Right atrium auricular region (tissue), 2 donors: Measurements from ENCODE around the gene DNM3. TPM values are rescaled to one million over a fixed set of nuclear protein-coding genes. Genes with fewer than 3 reads are reported as not detected.

Source experiments
- DNase-seq: peaks from one replicate; pipeline ENCODE4 v3.0.0-alpha.2; 2019; ENCODE audit warnings: low spot score
- H3K27ac ChIP-seq, 2 donors: fragments of 200-600 bp; sonication (generic); 1 replicate in 1 of 2; 2 replicates in 1 of 2; pipeline ENCODE4 v1.5.1; 2016 to 2019
- H3K27me3 ChIP-seq, 2 donors: fragments of 200-600 bp; sonication (generic); one replicate each; pipeline versions ENCODE4 v1.5.1 to v1.6.0; 2017 to 2019
- H3K36me3 ChIP-seq: fragments of 200-600 bp; sonication (generic); one replicate; pipeline ENCODE4 v1.5.1; 2016
- H3K4me1 ChIP-seq, 2 donors: fragments of 200-600 bp; sonication (generic); one replicate each; pipeline versions ENCODE4 v1.5.1 to v1.6.0; 2017 to 2019
- H3K4me3 ChIP-seq, 2 donors: fragments of 200-600 bp; sonication (generic); 1 replicate in 1 of 2; 2 replicates in 1 of 2; pipeline ENCODE4 v1.5.1; 2017 to 2019; ENCODE audit warnings: mild to moderate bottlenecking in 1 of 2, moderate library complexity in 1 of 2
- H3K9me3 ChIP-seq, 2 donors: fragments of 200-600 bp; sonication (generic); one replicate each; pipeline ENCODE4 v1.5.1; 2019
- CTCF ChIP-seq, 2 donors: fragments of 200-600 bp; sonication (generic); IDR thresholded peaks; one replicate each; pipeline ENCODE4 v1.5.1; 2019; ENCODE audit warnings: antibody characterized with exemption in 2 of 2
- total RNA-seq, 2 donors: library from RNA; depleted of rRNA; stranded (reverse); fragments of >200 nt; gene quantifications; one replicate each; pipeline ENCODE4 v1.1.0, GENCODE V29; 2016

Gene DNM3
- total RNA-seq, 2 donors from 2014 or later = 1.0 to 1.6 TPM

GRCh38 chr1:172121081-172121717, 279.9 kb downstream of the DNM3 start:
- no peak for TF ChIP-seq CTCF (IDR thresholded peaks at IDR 0.05)
- DNase-seq = no peak

GRCh38 chr1:172122381-172122780, 281.1 kb downstream of the DNM3 start:
- Histone ChIP-seq H3K9me3 (no peaks in the 10 kb centered on the region), H3K27me3 (no peaks in the 10 kb centered on the region), H3K4me3 (no peak overlapping the region), H3K4me1 (no peaks in the 10 kb centered on the region), H3K36me3 (no peaks in the 10 kb centered on the region), H3K27ac (no peak overlapping the region)
- no peak for DNase-seq
- no peak for TF ChIP-seq CTCF (IDR thresholded peaks at IDR 0.05)

More at GRCh38 chr1:172121081-172121717, 279.9 kb downstream of the DNM3 start:
- H3K27me3 ChIP-seq = no peaks in the 10 kb centered on the region
- H3K9me3 ChIP-seq = no peaks in the 10 kb centered on the region
- H3K36me3 ChIP-seq = no peaks in the 10 kb centered on the region
- H3K4me3 ChIP-seq = no peak overlapping the region
- no peak overlapping the region for H3K27ac ChIP-seq
- no peaks in the 10 kb centered on the region for H3K4me1 ChIP-seq

GRCh38 chr1:172125250-172125649, 284.0 kb downstream of the DNM3 start:
- Histone ChIP-seq H3K27me3 (no peaks in the 10 kb centered on the region), H3K4me1 (no peaks in the 10 kb centered on the region), H3K9me3 (no peaks in the 10 kb centered on the region), H3K36me3 (no peaks in the 10 kb centered on the region), H3K27ac (no peak overlapping the region), H3K4me3 (no peak overlapping the region)
- DNase-seq = no peak
- no peak for TF ChIP-seq CTCF (IDR thresholded peaks at IDR 0.05)

GRCh38 chr1:172125812-172126430, 284.6 kb downstream of the DNM3 start:
- DNase-seq = no peak
- Histone ChIP-seq H3K27me3 (no peaks in the 10 kb centered on the region), H3K36me3 (no peaks in the 10 kb centered on the region), H3K4me1 (no peaks in the 10 kb centered on the region), H3K4me3 (no peak overlapping the region), H3K27ac (no peak overlapping the region), H3K9me3 (no peaks in the 10 kb centered on the region)
- no peak for TF ChIP-seq CTCF (IDR thresholded peaks at IDR 0.05)

GRCh38 chr1:172132836-172133235, 291.5 kb downstream of the DNM3 start:
- DNase-seq = no peak
- Histone ChIP-seq H3K36me3 (no peaks in the 10 kb centered on the region), H3K9me3 (no peaks in the 10 kb centered on the region), H3K4me3 (no peak overlapping the region), H3K27me3 (no peaks in the 10 kb centered on the region), H3K4me1 (no peaks in the 10 kb centered on the region), H3K27ac (no peak overlapping the region)
- TF ChIP-seq CTCF (IDR thresholded peaks at IDR 0.05) = no peak
